Measurements from ENCODE around the gene SCGB1A1. TPM values are rescaled to one million over a fixed set of nuclear protein-coding genes. Genes with fewer than 3 reads are reported as not detected.

Gene SCGB1A1
- total RNA-seq, 1 donor from 2014 or later = not detected

DNA sequence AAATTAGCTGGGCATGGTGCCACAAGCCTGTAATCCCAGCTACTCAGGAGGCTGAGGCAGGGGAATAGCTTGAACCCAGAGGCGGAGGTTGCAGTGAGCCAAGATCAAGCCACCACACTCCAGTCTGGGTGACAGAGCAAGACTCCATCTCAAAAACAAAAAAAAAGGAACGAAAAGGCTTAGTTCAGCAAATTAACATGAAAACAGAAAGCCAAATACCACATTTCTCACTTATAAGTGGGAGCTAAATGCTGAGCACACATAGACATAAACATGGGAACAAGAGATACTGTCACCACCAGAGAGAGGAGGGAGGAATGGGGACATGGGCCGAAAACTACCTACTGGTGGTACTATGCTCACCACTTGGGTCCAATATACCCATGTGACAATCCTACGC is 38.6 kb downstream of the SCGB1A1 start:
- no peak for TF ChIP-seq CTCF (IDR thresholded peaks at IDR 0.05; ENCODE audit: borderline replicate concordance)
- H3K27ac ChIP-seq (replicated peaks) = no peak overlapping the region

DNA sequence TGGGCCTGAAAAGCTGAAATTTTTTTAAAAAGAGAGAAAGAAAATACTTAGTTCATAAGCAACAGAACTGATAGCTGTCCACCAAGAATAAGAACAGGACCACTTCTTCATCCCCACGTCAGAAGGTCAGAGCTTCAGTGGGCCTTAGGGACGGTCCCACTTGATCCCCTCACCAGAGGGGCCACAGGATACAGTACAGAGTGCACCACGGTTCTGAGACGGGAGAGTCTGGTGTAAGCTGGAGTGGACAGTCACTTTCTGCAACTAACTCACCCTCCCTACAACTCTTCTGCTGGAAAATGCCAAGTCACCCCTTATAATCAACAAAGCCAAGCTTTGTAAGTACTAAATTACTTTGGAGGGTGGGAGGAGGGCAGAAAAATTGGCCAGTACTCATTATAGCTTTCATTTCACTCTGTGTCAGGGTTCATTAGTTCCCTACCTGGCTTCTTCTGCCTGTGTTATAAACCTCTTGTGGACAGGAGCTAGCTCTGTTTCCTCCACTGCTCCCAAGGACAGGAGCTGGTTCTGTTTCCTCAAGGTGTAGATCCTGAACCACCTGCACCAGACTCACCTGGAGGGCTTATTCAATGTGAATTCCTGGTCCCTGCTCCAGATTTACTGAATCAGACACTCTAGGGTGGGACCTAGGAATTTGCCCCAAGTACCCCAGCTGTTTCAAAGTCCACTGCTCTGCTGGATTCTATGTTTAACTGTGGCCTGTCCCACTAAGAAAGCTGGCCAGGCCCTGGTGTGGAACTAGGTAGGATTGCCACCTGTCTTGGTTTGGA is 39.6 kb downstream of the SCGB1A1 start:
- Histone ChIP-seq H3K4me3 (no peak overlapping the region), H3K27ac (replicated peaks) (no peak overlapping the region), H3K4me1 (no peaks in the 10 kb centered on the region), H3K27me3 (ENCODE audit: low read depth) (no peaks in the 10 kb centered on the region), H3K36me3 (no peaks in the 10 kb centered on the region), H3K9me3 (replicated peaks) (peaks cover 7% of the 10 kb centered on the region)
- TF ChIP-seq CTCF (IDR thresholded peaks at IDR 0.05; ENCODE audit: borderline replicate concordance) = no peak
- intact Hi-C loops (cut with micrococcal nuclease) = no loop called here
- DNase-seq = no peak

More for the DNA sequence above, 38.6 kb downstream of the SCGB1A1 start:
- Histone ChIP-seq H3K9me3 (replicated peaks) (peaks cover 7% of the 10 kb centered on the region), H3K4me3 (no peak overlapping the region), H3K27me3 (ENCODE audit: low read depth) (no peaks in the 10 kb centered on the region), H3K4me1 (no peaks in the 10 kb centered on the region), H3K36me3 (no peaks in the 10 kb centered on the region)
- no peak for DNase-seq
- intact Hi-C loops (cut with micrococcal nuclease) = no loop called here

GRCh38 chr11:62459080-62459479 is 40.2 kb downstream of the SCGB1A1 start:
- peaks cover 7% of the 10 kb centered on the region for H3K9me3 ChIP-seq (replicated peaks)
- no peaks in the 10 kb centered on the region for H3K4me1 ChIP-seq
- H3K36me3 ChIP-seq = no peaks in the 10 kb centered on the region
- TF ChIP-seq CTCF (IDR thresholded peaks at IDR 0.05; ENCODE audit: borderline replicate concordance) = no peak
- no peaks in the 10 kb centered on the region for H3K27me3 ChIP-seq (ENCODE audit: low read depth)
- no peak overlapping the region for H3K4me3 ChIP-seq
- DNase-seq = no peak
- no peak overlapping the region for H3K27ac ChIP-seq (replicated peaks)
- intact Hi-C loops (cut with micrococcal nuclease) = no loop called here

- intact Hi-C loops (cut with micrococcal nuclease) = no loop called here
- Histone ChIP-seq H3K4me3 (no peak overlapping the region), H3K36me3 (no peaks in the 10 kb centered on the region), H3K9me3 (replicated peaks) (no peaks in the 10 kb centered on the region), H3K4me1 (peaks cover 5% of the 10 kb centered on the region), H3K27ac (replicated peaks) (no peak overlapping the region), H3K27me3 (ENCODE audit: low read depth) (no peaks in the 10 kb centered on the region)
- no peak for DNase-seq
- TF ChIP-seq CTCF (IDR thresholded peaks at IDR 0.05; ENCODE audit: borderline replicate concordance) = no peak
These were observed 43.1 kb downstream of the SCGB1A1 start for GRCh38 chr11:62461740-62462507.

GRCh38 chr11:62462508-62462892 is 43.7 kb downstream of the SCGB1A1 start:
- Histone ChIP-seq H3K4me3 (no peak overlapping the region), H3K27me3 (ENCODE audit: low read depth) (no peaks in the 10 kb centered on the region), H3K36me3 (no peaks in the 10 kb centered on the region), H3K9me3 (replicated peaks) (no peaks in the 10 kb centered on the region), H3K27ac (replicated peaks) (no peak overlapping the region), H3K4me1 (peaks cover 5% of the 10 kb centered on the region)
- no peak for DNase-seq
- TF ChIP-seq CTCF (IDR thresholded peaks at IDR 0.05; ENCODE audit: borderline replicate concordance) = no peak
- intact Hi-C loops (cut with micrococcal nuclease) = no loop called here
